A673 (cell line): ENCODE measurements around the gene WIPF2. TPM values are rescaled to one million over a fixed set of nuclear protein-coding genes. Genes with fewer than 3 reads are reported as not detected.

ENCODE experiments used
- BruUV-seq: library from RNA; stranded (reverse); fragments of 400-500 nt; replicated peaks from 2 replicates; lab custom pipeline; 2021; lab: Mats Ljungman, UMichigan
- CTCF ChIA-PET: fragments of 300-600 bp; sonication (Branson Sonifier 250); formaldehyde crosslinking; loops from one replicate; lab custom pipeline; 2022; ENCODE audit warnings: antibody characterized with exemption; lab: Charles Lee
- POLR2A ChIA-PET: fragments of 300-600 bp; sonication (Branson Sonifier 250); formaldehyde crosslinking; loops from one replicate; lab custom pipeline; 2022; ENCODE audit warnings: antibody characterized with exemption; ENCODE audit not compliant: low non-redundant PET; lab: Charles Lee
- DNase-seq: peaks from one replicate; pipeline ENCODE4 v3.0.0-alpha.2; 2015; ENCODE audit warnings: low spot score
- H3K27ac ChIP-seq: fragments of 200-600 bp; sonication (generic); 2 replicates; pipeline ENCODE4 v1.5.1; 2016; ENCODE audit warnings: mixed run types, low read depth, mild to moderate bottlenecking, mixed read lengths, antibody characterized with exemption, low read length; ENCODE audit not compliant: poor library complexity, severe bottlenecking
- H3K27me3 ChIP-seq: fragments of 200-600 bp; sonication (generic); replicated peaks from 2 replicates; pipeline ENCODE4 v1.6.1; 2017; ENCODE audit warnings: mixed run types, low read depth, mild to moderate bottlenecking, mixed read lengths, antibody characterized with exemption, low read length; ENCODE audit not compliant: insufficient read depth, poor library complexity
- H3K36me3 ChIP-seq: fragments of 200-600 bp; sonication (generic); 2 replicates; pipeline ENCODE4 v1.6.1; 2016; ENCODE audit warnings: mixed run types, mild to moderate bottlenecking, mixed read lengths, antibody characterized with exemption, low read length; ENCODE audit not compliant: insufficient read depth, poor library complexity, severe bottlenecking
- H3K4me1 ChIP-seq: fragments of 200-600 bp; sonication (generic); 2 replicates; pipeline ENCODE4 v1.6.1; 2017; ENCODE audit warnings: mixed run types, mild to moderate bottlenecking, mixed read lengths, antibody characterized with exemption, low read length; ENCODE audit not compliant: insufficient read depth, poor library complexity, severe bottlenecking
- H3K4me3 ChIP-seq: fragments of 200-600 bp; sonication (generic); 2 replicates; pipeline ENCODE4 v1.5.1; 2016; ENCODE audit warnings: low read depth, mixed run types, mild to moderate bottlenecking, mixed read lengths, low read length; ENCODE audit not compliant: poor library complexity, severe bottlenecking
- H3K9me3 ChIP-seq: fragments of 200-600 bp; sonication (generic); 2 replicates; pipeline ENCODE4 v1.6.1; 2016; ENCODE audit warnings: mixed run types, low read depth, mild to moderate bottlenecking, mixed read lengths, antibody characterized with exemption, low read length; ENCODE audit not compliant: poor library complexity, severe bottlenecking
- CTCF ChIP-seq: fragments of 300-800, 200-600 bp; sonication (generic); conservative IDR thresholded peaks from 2 replicates; pipeline ENCODE4 v1.5.1; 2017; ENCODE audit warnings: low read depth, mild to moderate bottlenecking, antibody characterized with exemption, low read length, moderate library complexity, mixed read lengths
- EZH2 ChIP-seq: fragments of 200-600 bp; sonication (generic); IDR thresholded peaks from 2 replicates; pipeline ENCODE4 v1.6.1; 2017; ENCODE audit warnings: borderline replicate concordance, low read depth, mild to moderate bottlenecking, mixed read lengths, antibody characterized with exemption, low read length; ENCODE audit not compliant: poor library complexity, severe bottlenecking
- intact Hi-C: fragments of 100-400 bp; cut with micrococcal nuclease; formaldehyde crosslinking; loops from one replicate; pipeline ENCODE4 v1.10.0; 2022; ENCODE audit not compliant: unreplicated experiment
- total RNA-seq: library from RNA; stranded (reverse); gene quantifications from 2 replicates; pipeline ENCODE4 v1.2.3, GENCODE V29; 2021

WIPF2 gene
- total RNA-seq, 1 experiment from 2014 or later: 16.3 TPM

GRCh38 chr17:40175928-40176753, 43.0 kb upstream of the WIPF2 start:
- Histone ChIP-seq H3K4me3 (no peak overlapping the region), H3K27ac (no peak overlapping the region), H3K9me3 (no peaks in the 10 kb centered on the region), H3K4me1 (peaks cover 13% of the 10 kb centered on the region), H3K36me3 (peaks cover 5% of the 10 kb centered on the region), H3K27me3 (no peaks in the 10 kb centered on the region)
- DNase-seq: no peak
- intact Hi-C loops: no loop called here
- TF ChIP-seq CTCF (no peak), EZH2 (no peak)
- POLR2A ChIA-PET: no interaction called here
- CTCF ChIA-PET: no interaction called here
- no TSS peak for BruUV-seq

GRCh38 chr17:40176754-40177110, 42.4 kb upstream of the WIPF2 start:
- no peak for TF ChIP-seq CTCF
- TF ChIP-seq EZH2: no peak
- Histone ChIP-seq H3K27ac (no peak overlapping the region), H3K4me1 (peaks cover 13% of the 10 kb centered on the region), H3K4me3 (no peak overlapping the region), H3K27me3 (no peaks in the 10 kb centered on the region), H3K9me3 (no peaks in the 10 kb centered on the region), H3K36me3 (peaks cover under 1% of the 10 kb centered on the region)
- BruUV-seq: no TSS peak
- intact Hi-C loops: no loop called here
- DNase-seq: no peak
- ChIA-PET POLR2A (no interaction called here), CTCF (no interaction called here)

- Histone ChIP-seq H3K27ac (peak within 1 kb of the TSS; percentile 47), H3K9me3 (no peaks in the 10 kb centered on the region), H3K27me3 (no peaks in the 10 kb centered on the region), H3K4me3 (peak within 1 kb of the TSS; percentile 55), H3K4me1 (peaks cover 13% of the 10 kb centered on the region), H3K36me3 (no peaks in the 10 kb centered on the region)
- peak; percentile 72 for DNase-seq
- BruUV-seq: no TSS peak
- POLR2A ChIA-PET: interaction anchor here (0.6 kb wide), 1 partner anchor 16 kb away, joined by 7 read pairs; no protein-coding TSS in a partner anchor
- TF ChIP-seq CTCF (no peak), EZH2 (no peak)
- CTCF ChIA-PET: no interaction called here
- intact Hi-C loops: no loop called here
Measured at GRCh38 chr17:40177275-40177874, 41.7 kb upstream of the WIPF2 start, which contains the start of gene RAPGEFL1. RAPGEFL1 (plus strand) TSS chr17:40177470; CDS start chr17:40177862, 392 bp downstream.
